GM12878 (cell line): Measurements from ENCODE around the gene XKR3. TPM values are rescaled to one million over a fixed set of nuclear protein-coding genes. Genes with fewer than 3 reads are reported as not detected.

Source experiments
- ATAC-seq: fragments of 200-7000 bp; cut with Tn5 transposase; 3 replicates; pipeline ENCODE4 v1.9.1; 2020; ENCODE audit warnings: mild to moderate bottlenecking, moderate library complexity
- BruUV-seq: library from RNA; stranded (reverse); fragments of 400-500 nt; replicated peaks from 2 replicates; lab custom pipeline; 2021; lab: Mats Ljungman, UMichigan
- CTCF ChIA-PET: fragments of 300-600 bp; sonication (Branson Sonifier 250); formaldehyde crosslinking; extraction: SDS; loops from one replicate; lab custom pipeline; 2021; ENCODE audit warnings: inconsistent platforms; lab: Yijun Ruan, JAX
- POLR2A ChIA-PET: fragments of 350-600 bp; formaldehyde crosslinking; extraction: SDS; loops from one replicate; lab custom pipeline; 2021; ENCODE audit warnings: inconsistent platforms; lab: Charles Lee
- RAD21 ChIA-PET: fragments of 300-600 bp; sonication (Branson Sonifier 250); formaldehyde crosslinking; loops from one replicate; lab custom pipeline; 2023; ENCODE audit warnings: antibody characterized with exemption; ENCODE audit not compliant: unreplicated experiment; lab: Charles Lee
- SMC1A ChIA-PET: fragments of 300-600 bp; sonication (Branson Sonifier 250); formaldehyde crosslinking; loops from one replicate; lab custom pipeline; 2023; ENCODE audit not compliant: unreplicated experiment, uncharacterized antibody; lab: Charles Lee
- DNase-seq: peaks from one replicate; pipeline ENCODE4 v3.0.0-alpha.2; 2011; ENCODE audit warnings: low read depth, low spot score
- FAIRE-seq: peaks from 3 replicates; lab custom pipeline; 2011; peaks lifted over from hg19 to GRCh38; lab: Jason Lieb, UNC
- H2AFZ ChIP-seq: 2 replicates; pipeline ENCODE4 v1.6.0; 2011; ENCODE audit warnings: low read depth, low read length, control low read depth; ENCODE audit not compliant: control insufficient read depth
- H3K27ac ChIP-seq: 2 replicates; pipeline ENCODE4 v1.5.1; 2011; ENCODE audit warnings: control low read depth; ENCODE audit not compliant: control insufficient read depth, insufficient read depth
- H3K27me3 ChIP-seq, 2 experiments: replicated peaks in 1 of 2; 2 replicates each; pipeline versions ENCODE4 v1.6.0 to v1.6.1; 2011; ENCODE audit warnings: low read length in 1 of 2; ENCODE audit not compliant: control insufficient read depth in 2 of 2, insufficient read depth in 2 of 2
- H3K36me3 ChIP-seq, 2 experiments: 2 replicates each; pipeline ENCODE4 v1.5.1; 2011; ENCODE audit warnings: low read length in 1 of 2; ENCODE audit not compliant: control insufficient read depth in 2 of 2, insufficient read depth in 2 of 2
- H3K4me1 ChIP-seq: 2 replicates; pipeline ENCODE4 v1.6.1; 2011; ENCODE audit warnings: mild to moderate bottlenecking, low read length, moderate library complexity, mixed read lengths; ENCODE audit not compliant: control insufficient read depth, insufficient read depth
- H3K4me2 ChIP-seq: 2 replicates; pipeline ENCODE4 v1.6.0; 2011; ENCODE audit warnings: control low read depth; ENCODE audit not compliant: control insufficient read depth, insufficient read depth
- H3K4me3 ChIP-seq: fragments of 200-600 bp; sonication (generic); 2 replicates; pipeline ENCODE4 v1.5.1; 2016
- H3K79me2 ChIP-seq: 2 replicates; pipeline ENCODE4 v1.6.0; 2011; ENCODE audit warnings: low read length; ENCODE audit not compliant: control insufficient read depth, insufficient read depth
- H3K9ac ChIP-seq: 2 replicates; pipeline ENCODE4 v1.8.0; 2011; ENCODE audit warnings: low read length, control low read depth, mixed read lengths; ENCODE audit not compliant: control insufficient read depth, insufficient read depth
- H3K9me3 ChIP-seq: replicated peaks from 3 replicates; pipeline ENCODE4 v1.5.1; 2011; ENCODE audit warnings: mild to moderate bottlenecking, low read length; ENCODE audit not compliant: control insufficient read depth, insufficient read depth
- H4K20me1 ChIP-seq: 2 replicates; pipeline ENCODE4 v1.6.0; 2011; ENCODE audit not compliant: control insufficient read depth, insufficient read depth
- EED ChIP-seq: sonication (generic); IDR thresholded peaks from 2 replicates; pipeline ENCODE4 v1.6.1; 2016; ENCODE audit warnings: antibody characterized with exemption, low read depth
- HCFC1 ChIP-seq: fragments of 150-350 bp; IDR thresholded peaks from 2 replicates; pipeline ENCODE4 v1.6.1; 2014; ENCODE audit warnings: low read length
- HDAC2 ChIP-seq: fragments of 200-600 bp; sonication (generic); IDR thresholded peaks from 2 replicates; pipeline ENCODE4 v1.6.1; 2017
- IRF4 ChIP-seq: IDR thresholded peaks from 2 replicates; pipeline ENCODE4 v1.6.1; 2011; ENCODE audit warnings: low read depth, low read length
- MEF2A ChIP-seq: IDR thresholded peaks from 2 replicates; pipeline ENCODE4 v1.6.1; 2011; ENCODE audit warnings: low read depth, mild to moderate bottlenecking, low read length, moderate library complexity; ENCODE audit not compliant: insufficient read depth
- NBN ChIP-seq: fragments of 450-650 bp; IDR thresholded peaks from 2 replicates; pipeline ENCODE4 v1.6.1; 2016
- NR2C2 ChIP-seq: IDR thresholded peaks from 2 replicates; pipeline ENCODE4 v1.6.1; 2011; ENCODE audit warnings: borderline replicate concordance, low read depth; ENCODE audit not compliant: control insufficient read depth, insufficient read length
- PAX5 ChIP-seq: IDR thresholded peaks from 2 replicates; pipeline ENCODE4 v1.6.1; 2011; ENCODE audit warnings: low read depth, low read length, borderline replicate concordance
- POLR2AphosphoS5 ChIP-seq: IDR thresholded peaks from 2 replicates; pipeline ENCODE4 v1.6.1; 2011; ENCODE audit warnings: mild to moderate bottlenecking, low read length, inconsistent platforms
- WRNIP1 ChIP-seq: IDR thresholded peaks from 2 replicates; pipeline ENCODE4 v1.6.1; 2011; ENCODE audit warnings: low read depth, low read length, improper control_type of control experiment, borderline replicate concordance
- ZSCAN29 ChIP-seq: fragments of 450-650 bp; IDR thresholded peaks from 2 replicates; pipeline ENCODE4 v1.6.1; 2017; ENCODE audit warnings: mild to moderate bottlenecking, moderate library complexity
- WGBS: methylation state at CpG from one replicate; pipeline ENCODE4 v1.1.6; 2016; ENCODE audit warnings: low lambda C conversion rate; ENCODE audit not compliant: insufficient replicate concordance, insufficient coverage; ENCODE audit errors: missing lambda C conversion rate; 5-methylcytosine and 5-hydroxymethylcytosine counted together
- in situ Hi-C: fragments of 300-500 bp; cut with MboI; formaldehyde crosslinking; loops from 9 replicates; pipeline ENCODE4 v1.14.3; 2018; ENCODE audit warnings: mixed read lengths
- intact Hi-C: fragments of 100-400 bp; cut with micrococcal nuclease; formaldehyde crosslinking; loops from one replicate; pipeline ENCODE4 v1.14.2; 2022; ENCODE audit not compliant: unreplicated experiment
- polyA plus RNA-seq, 11 experiments: library from polyadenylated mRNA; depleted of rRNA in 4 of 11; unstranded in 6 of 11; stranded (reverse) in 5 of 11; fragments of >200 nt; fragmentation: Nextera tagmentation in 4 of 11; fragmentation: Illumina TruSeq in 1 of 11; extraction: Ambion mirVana in 4 of 11; extraction: Trizol in 1 of 11; gene quantifications; 1 replicate in 1 of 11; 2 replicates in 10 of 11; pipeline versions ENCODE4 v1.2.1 to v1.2.3, GENCODE V29; 2011 to 2016; ENCODE audit warnings: inconsistent platforms in 2 of 11, missing spikeins in 2 of 11, low read depth in 1 of 11
- total RNA-seq, 4 experiments: library from RNA; depleted of rRNA in 3 of 4; stranded (reverse); fragments of >200 nt in 3 of 4; fragmentation: Illumina TruSeq in 1 of 4; extraction: Trizol in 1 of 4; gene quantifications; 2 replicates each; pipeline versions ENCODE4 v1.2.1 to v1.2.3, GENCODE V29; 2013 to 2021
- TF ChIP-seq, protein P1 (sequence below): fragments of 450-650 bp; IDR thresholded peaks from 2 replicates; pipeline ENCODE4 v1.6.1; 2017; ENCODE audit warnings: borderline replicate concordance
- TF ChIP-seq, protein P2 (sequence below): fragments of 450-650 bp; IDR thresholded peaks from 2 replicates; pipeline ENCODE4 v1.6.1; 2017; ENCODE audit warnings: antibody characterized with exemption, mild to moderate bottlenecking, moderate library complexity

Gene XKR3
- total and polyA plus RNA-seq, 10 of the 15 experiments (the other 5 are each of a cell fraction or from before 2014, with no cell fraction given): 0.09 to 0.14 TPM; not detected in 8

DNA sequence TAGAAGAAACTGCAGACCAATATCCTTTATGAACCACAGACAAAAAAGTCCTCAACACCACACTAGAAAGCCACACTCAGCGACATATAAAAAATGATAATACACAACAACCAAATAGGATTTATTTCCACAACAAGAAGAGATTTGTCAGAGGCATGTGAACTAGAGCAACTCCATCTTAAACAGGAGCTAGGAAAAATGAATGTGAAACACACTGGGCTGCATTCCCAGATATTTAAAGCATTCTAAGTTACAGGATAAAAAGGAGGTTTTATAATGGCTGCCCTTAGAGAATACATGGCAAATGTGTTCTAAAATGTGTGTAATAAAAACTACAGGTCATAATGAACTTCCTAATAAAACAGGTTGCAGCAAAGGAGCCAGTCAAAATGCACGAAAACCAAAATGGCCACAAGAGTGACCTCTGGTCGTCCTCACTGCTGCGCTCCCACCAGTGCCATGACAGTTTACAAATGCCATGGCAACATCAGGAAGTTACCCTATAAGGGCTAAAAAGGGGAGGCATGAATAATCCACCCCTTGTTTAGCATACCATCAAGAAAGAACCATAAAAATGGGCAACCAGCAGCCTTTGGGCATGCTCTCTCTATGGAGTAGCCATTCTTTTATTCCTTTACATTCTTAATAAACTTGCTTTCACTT lies 21.8 kb downstream of the XKR3 start:
- RAD21 ChIA-PET: no interaction called here
- no peaks in the 10 kb centered on the region for H3K9me3 ChIP-seq
- H3K79me2 ChIP-seq: no peaks in the 10 kb centered on the region
- BruUV-seq: no TSS peak
- intact Hi-C loops: loop anchor here (10.0 kb wide), 1 partner anchor 281 kb away; the partner anchor contains the start of gene IL17RA
- in situ Hi-C loops: no loop called here
- no peak overlapping the region for H3K4me2 ChIP-seq
- ATAC-seq (no peak), FAIRE-seq (no peak)
- no peak for TF ChIP-seq NBN
- no peak for TF ChIP-seq EED
- TF ChIP-seq MEF2A: no peak
- TF ChIP-seq ZSCAN29: no peak
- TF ChIP-seq, protein P1, sequence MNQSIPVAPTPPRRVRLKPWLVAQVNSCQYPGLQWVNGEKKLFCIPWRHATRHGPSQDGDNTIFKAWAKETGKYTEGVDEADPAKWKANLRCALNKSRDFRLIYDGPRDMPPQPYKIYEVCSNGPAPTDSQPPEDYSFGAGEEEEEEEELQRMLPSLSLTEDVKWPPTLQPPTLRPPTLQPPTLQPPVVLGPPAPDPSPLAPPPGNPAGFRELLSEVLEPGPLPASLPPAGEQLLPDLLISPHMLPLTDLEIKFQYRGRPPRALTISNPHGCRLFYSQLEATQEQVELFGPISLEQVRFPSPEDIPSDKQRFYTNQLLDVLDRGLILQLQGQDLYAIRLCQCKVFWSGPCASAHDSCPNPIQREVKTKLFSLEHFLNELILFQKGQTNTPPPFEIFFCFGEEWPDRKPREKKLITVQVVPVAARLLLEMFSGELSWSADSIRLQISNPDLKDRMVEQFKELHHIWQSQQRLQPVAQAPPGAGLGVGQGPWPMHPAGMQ: no peak
- TF ChIP-seq WRNIP1: no peak
- TF ChIP-seq, all 136 proteins: peak for 0
- Histone ChIP-seq H4K20me1 (no peaks in the 10 kb centered on the region), H3K36me3 (no peaks in the 10 kb centered on the region), H3K4me3 (no peak overlapping the region), H3K9ac (no peak overlapping the region), H2AFZ (no peak overlapping the region), H3K27me3 (no peaks in the 10 kb centered on the region), H3K4me1 (no peaks in the 10 kb centered on the region), H3K27ac (no peak overlapping the region)
- 50% methylated on average over 4 of the region's 4 CpGs for WGBS
- CTCF ChIA-PET: no interaction called here
- POLR2A ChIA-PET: interaction anchor here (0.5 kb wide), 1 partner anchor 868 kb away, joined by 3 read pairs; no protein-coding TSS in a partner anchor
- no peak for DNase-seq
- SMC1A ChIA-PET: no interaction called here

DNA sequence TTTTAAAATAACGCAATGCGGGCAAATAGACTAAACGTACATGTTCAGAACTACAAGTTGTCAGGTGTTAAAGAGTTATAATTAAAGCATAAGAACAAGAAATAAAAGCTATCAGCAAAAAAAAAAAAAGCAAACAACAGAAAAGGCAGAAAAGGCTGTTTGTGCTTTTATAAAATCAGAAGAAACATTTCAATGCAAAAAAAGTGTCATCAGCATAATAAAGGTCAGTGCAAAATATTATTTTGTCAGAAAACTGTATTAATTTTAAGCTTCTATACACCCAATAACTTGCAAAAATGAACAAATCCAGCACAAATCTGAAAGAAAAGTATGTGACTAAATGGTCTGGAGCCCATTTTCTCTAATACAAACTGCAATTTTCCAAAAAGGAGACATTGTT lies 23.6 kb downstream of the XKR3 start:
- ChIA-PET CTCF (no interaction called here), RAD21 (no interaction called here), SMC1A (no interaction called here), POLR2A (no interaction called here)
- Histone ChIP-seq H3K4me1 (no peaks in the 10 kb centered on the region), H2AFZ (no peak overlapping the region), H3K9me3 (no peaks in the 10 kb centered on the region), H3K36me3 (no peaks in the 10 kb centered on the region), H3K27me3 (no peaks in the 10 kb centered on the region), H3K79me2 (no peaks in the 10 kb centered on the region), H3K4me2 (no peak overlapping the region), H3K4me3 (no peak overlapping the region), H3K9ac (no peak overlapping the region), H3K27ac (no peak overlapping the region), H4K20me1 (no peaks in the 10 kb centered on the region)
- TF ChIP-seq PAX5: no peak
- TF ChIP-seq HCFC1: no peak
- no peak for TF ChIP-seq HDAC2
- TF ChIP-seq, protein P2, sequence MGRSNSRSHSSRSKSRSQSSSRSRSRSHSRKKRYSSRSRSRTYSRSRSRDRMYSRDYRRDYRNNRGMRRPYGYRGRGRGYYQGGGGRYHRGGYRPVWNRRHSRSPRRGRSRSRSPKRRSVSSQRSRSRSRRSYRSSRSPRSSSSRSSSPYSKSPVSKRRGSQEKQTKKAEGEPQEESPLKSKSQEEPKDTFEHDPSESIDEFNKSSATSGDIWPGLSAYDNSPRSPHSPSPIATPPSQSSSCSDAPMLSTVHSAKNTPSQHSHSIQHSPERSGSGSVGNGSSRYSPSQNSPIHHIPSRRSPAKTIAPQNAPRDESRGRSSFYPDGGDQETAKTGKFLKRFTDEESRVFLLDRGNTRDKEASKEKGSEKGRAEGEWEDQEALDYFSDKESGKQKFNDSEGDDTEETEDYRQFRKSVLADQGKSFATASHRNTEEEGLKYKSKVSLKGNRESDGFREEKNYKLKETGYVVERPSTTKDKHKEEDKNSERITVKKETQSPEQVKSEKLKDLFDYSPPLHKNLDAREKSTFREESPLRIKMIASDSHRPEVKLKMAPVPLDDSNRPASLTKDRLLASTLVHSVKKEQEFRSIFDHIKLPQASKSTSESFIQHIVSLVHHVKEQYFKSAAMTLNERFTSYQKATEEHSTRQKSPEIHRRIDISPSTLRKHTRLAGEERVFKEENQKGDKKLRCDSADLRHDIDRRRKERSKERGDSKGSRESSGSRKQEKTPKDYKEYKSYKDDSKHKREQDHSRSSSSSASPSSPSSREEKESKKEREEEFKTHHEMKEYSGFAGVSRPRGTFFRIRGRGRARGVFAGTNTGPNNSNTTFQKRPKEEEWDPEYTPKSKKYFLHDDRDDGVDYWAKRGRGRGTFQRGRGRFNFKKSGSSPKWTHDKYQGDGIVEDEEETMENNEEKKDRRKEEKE: no peak
- no peak for TF ChIP-seq NR2C2
- TF ChIP-seq IRF4: no peak
- no peak for TF ChIP-seq POLR2AphosphoS5
- DNase-seq (no peak), FAIRE-seq (no peak), ATAC-seq (no peak)
- in situ Hi-C loops: no loop called here
- 90% methylated on average over 3 of the region's 3 CpGs for WGBS
- no TSS peak for BruUV-seq
- intact Hi-C loops: loop anchor here (10.0 kb wide), 1 partner anchor 283 kb away; the partner anchor contains the start of gene IL17RA
